NB4 (cell line): ENCODE measurements around the gene ULBP1.
"Not testable (repeated sequence)": the region's sequence is repeated elsewhere in the genome, so short reads cannot be mapped to it uniquely, and the experiment has no call there.

Experiments
- DNase-seq: peaks from one replicate; pipeline ENCODE4 v3.0.0; 2010; ENCODE audit warnings: low read depth
- H3K4me3 ChIP-seq: one replicate; pipeline ENCODE4 v1.5.1; 2011; ENCODE audit warnings: mild to moderate bottlenecking, low read depth, low read length, moderate library complexity
- CTCF ChIP-seq: IDR thresholded peaks from one replicate; pipeline ENCODE4 v1.5.1; 2012; ENCODE audit warnings: low read depth, low read length
- MAX ChIP-seq: IDR thresholded peaks from 2 replicates; pipeline ENCODE4 v1.6.1; 2011; ENCODE audit warnings: low read depth, low read length
- MYC ChIP-seq: IDR thresholded peaks from 2 replicates; pipeline ENCODE4 v1.6.1; 2011; ENCODE audit warnings: low read depth, low read length
- POLR2A ChIP-seq: IDR thresholded peaks from 2 replicates; pipeline ENCODE4 v1.6.1; 2011; ENCODE audit warnings: mild to moderate bottlenecking; ENCODE audit not compliant: insufficient read length; ENCODE audit errors: extremely low read depth

Gene ULBP1

GRCh38 chr6:149924933-149925252 lies 38.9 kb upstream of the ULBP1 start:
- TF ChIP-seq MAX (no peak), MYC (no peak), POLR2A (no peak), CTCF (no peak)
- no peak for DNase-seq
- no peak overlapping the region for H3K4me3 ChIP-seq

GRCh38 chr6:149925253-149925973 lies 38.3 kb upstream of the ULBP1 start:
- H3K4me3 ChIP-seq = no peak overlapping the region
- DNase-seq = no peak
- TF ChIP-seq CTCF = no peak
- TF ChIP-seq MAX = no peak
- TF ChIP-seq POLR2A = no peak
- TF ChIP-seq MYC = no peak

GRCh38 chr6:149925974-149926777 lies 37.6 kb upstream of the ULBP1 start:
- TF ChIP-seq MYC (no peak), POLR2A (no peak), MAX (no peak), CTCF (peak; percentile 86)
- peak; percentile 75 for DNase-seq

GRCh38 chr6:149927025-149927424 lies 36.7 kb upstream of the ULBP1 start:
- not testable (repeated sequence) for DNase-seq, H3K4me3 ChIP-seq

More at GRCh38 chr6:149925974-149926777, 37.6 kb upstream of the ULBP1 start:
- H3K4me3 ChIP-seq = no peak overlapping the region

- no peak overlapping the region for H3K4me3 ChIP-seq
- TF ChIP-seq POLR2A (no peak), MYC (no peak), MAX (no peak), CTCF (peak; percentile 56)
- no peak for DNase-seq
Observed at GRCh38 chr6:149929422-149929821, 34.3 kb upstream of the ULBP1 start.

GRCh38 chr6:149931501-149931900 lies 32.2 kb upstream of the ULBP1 start:
- H3K4me3 ChIP-seq = no peak overlapping the region
- DNase-seq = no peak
- TF ChIP-seq MAX (no peak), CTCF (no peak), MYC (no peak), POLR2A (no peak)
